GM12878 (cell line): Measurements from ENCODE around the gene EBLN1. TPM values are rescaled to one million over a fixed set of nuclear protein-coding genes. Genes with fewer than 3 reads are reported as not detected.

Experiments used
- ATAC-seq: fragments of 200-7000 bp; cut with Tn5 transposase; 3 replicates; pipeline ENCODE4 v1.9.1; 2020; ENCODE audit warnings: mild to moderate bottlenecking, moderate library complexity
- BruUV-seq: library from RNA; stranded (reverse); fragments of 400-500 nt; replicated peaks from 2 replicates; lab custom pipeline; 2021; lab: Mats Ljungman, UMichigan
- CTCF ChIA-PET: fragments of 300-600 bp; sonication (Branson Sonifier 250); formaldehyde crosslinking; extraction: SDS; loops from one replicate; lab custom pipeline; 2021; ENCODE audit warnings: inconsistent platforms; lab: Yijun Ruan, JAX
- POLR2A ChIA-PET: fragments of 350-600 bp; formaldehyde crosslinking; extraction: SDS; loops from one replicate; lab custom pipeline; 2021; ENCODE audit warnings: inconsistent platforms; lab: Charles Lee
- RAD21 ChIA-PET: fragments of 300-600 bp; sonication (Branson Sonifier 250); formaldehyde crosslinking; loops from one replicate; lab custom pipeline; 2023; ENCODE audit warnings: antibody characterized with exemption; ENCODE audit not compliant: unreplicated experiment; lab: Charles Lee
- SMC1A ChIA-PET: fragments of 300-600 bp; sonication (Branson Sonifier 250); formaldehyde crosslinking; loops from one replicate; lab custom pipeline; 2023; ENCODE audit not compliant: unreplicated experiment, uncharacterized antibody; lab: Charles Lee
- DNase-seq: peaks from one replicate; pipeline ENCODE4 v3.0.0-alpha.2; 2011; ENCODE audit warnings: low read depth, low spot score
- FAIRE-seq: peaks from 3 replicates; lab custom pipeline; 2011; peaks lifted over from hg19 to GRCh38; lab: Jason Lieb, UNC
- H2AFZ ChIP-seq: 2 replicates; pipeline ENCODE4 v1.6.0; 2011; ENCODE audit warnings: low read depth, low read length, control low read depth; ENCODE audit not compliant: control insufficient read depth
- H3K27ac ChIP-seq: 2 replicates; pipeline ENCODE4 v1.5.1; 2011; ENCODE audit warnings: control low read depth; ENCODE audit not compliant: control insufficient read depth, insufficient read depth
- H3K27me3 ChIP-seq, 2 experiments: replicated peaks in 1 of 2; 2 replicates each; pipeline versions ENCODE4 v1.6.0 to v1.6.1; 2011; ENCODE audit warnings: low read length in 1 of 2; ENCODE audit not compliant: control insufficient read depth in 2 of 2, insufficient read depth in 2 of 2
- H3K36me3 ChIP-seq, 2 experiments: 2 replicates each; pipeline ENCODE4 v1.5.1; 2011; ENCODE audit warnings: low read length in 1 of 2; ENCODE audit not compliant: control insufficient read depth in 2 of 2, insufficient read depth in 2 of 2
- H3K4me1 ChIP-seq: 2 replicates; pipeline ENCODE4 v1.6.1; 2011; ENCODE audit warnings: mild to moderate bottlenecking, low read length, moderate library complexity, mixed read lengths; ENCODE audit not compliant: control insufficient read depth, insufficient read depth
- H3K4me2 ChIP-seq: 2 replicates; pipeline ENCODE4 v1.6.0; 2011; ENCODE audit warnings: control low read depth; ENCODE audit not compliant: control insufficient read depth, insufficient read depth
- H3K4me3 ChIP-seq: fragments of 200-600 bp; sonication (generic); 2 replicates; pipeline ENCODE4 v1.5.1; 2016
- H3K79me2 ChIP-seq: 2 replicates; pipeline ENCODE4 v1.6.0; 2011; ENCODE audit warnings: low read length; ENCODE audit not compliant: control insufficient read depth, insufficient read depth
- H3K9ac ChIP-seq: 2 replicates; pipeline ENCODE4 v1.8.0; 2011; ENCODE audit warnings: low read length, control low read depth, mixed read lengths; ENCODE audit not compliant: control insufficient read depth, insufficient read depth
- H3K9me3 ChIP-seq: replicated peaks from 3 replicates; pipeline ENCODE4 v1.5.1; 2011; ENCODE audit warnings: mild to moderate bottlenecking, low read length; ENCODE audit not compliant: control insufficient read depth, insufficient read depth
- H4K20me1 ChIP-seq: 2 replicates; pipeline ENCODE4 v1.6.0; 2011; ENCODE audit not compliant: control insufficient read depth, insufficient read depth
- ATF7 ChIP-seq: fragments of 450-650 bp; IDR thresholded peaks from 2 replicates; pipeline ENCODE4 v1.6.1; 2016; ENCODE audit warnings: low read depth, mild to moderate bottlenecking
- BHLHE40 ChIP-seq, 2 experiments: fragments of 450-650 bp in 1 of 2; IDR thresholded peaks; 2 replicates each; pipeline ENCODE4 v1.6.1; 2011 to 2017; ENCODE audit warnings: low read depth in 2 of 2, borderline replicate concordance in 1 of 2, improper control_type of control experiment in 1 of 2, low read length in 1 of 2, mild to moderate bottlenecking in 1 of 2
- BRCA1 ChIP-seq: IDR thresholded peaks from 2 replicates; pipeline ENCODE4 v1.6.1; 2011; ENCODE audit warnings: low read depth, low read length, improper control_type of control experiment
- EED ChIP-seq: sonication (generic); IDR thresholded peaks from 2 replicates; pipeline ENCODE4 v1.6.1; 2016; ENCODE audit warnings: antibody characterized with exemption, low read depth
- EZH2 ChIP-seq: IDR thresholded peaks from 2 replicates; pipeline ENCODE4 v1.6.1; 2012; ENCODE audit warnings: low read depth, mild to moderate bottlenecking, control low read depth, inconsistent platforms, low read length, borderline replicate concordance; ENCODE audit not compliant: control insufficient read depth
- FOXM1 ChIP-seq: IDR thresholded peaks from 2 replicates; pipeline ENCODE4 v1.6.1; 2012; ENCODE audit warnings: low read depth, mild to moderate bottlenecking, inconsistent platforms, low read length, moderate library complexity
- MXI1 ChIP-seq: fragments of 150-350 bp; IDR thresholded peaks from 2 replicates; pipeline ENCODE4 v1.6.1; 2011; ENCODE audit warnings: low read depth, mild to moderate bottlenecking, inconsistent platforms, low read length, improper control_type of control experiment
- NFIC ChIP-seq: IDR thresholded peaks from 2 replicates; pipeline ENCODE4 v1.6.1; 2012; ENCODE audit warnings: low read depth, mild to moderate bottlenecking, inconsistent platforms, low read length, moderate library complexity
- POLR2AphosphoS5 ChIP-seq: IDR thresholded peaks from 2 replicates; pipeline ENCODE4 v1.6.1; 2011; ENCODE audit warnings: mild to moderate bottlenecking, low read length, inconsistent platforms
- SMAD5 ChIP-seq: IDR thresholded peaks from 2 replicates; pipeline ENCODE4 v1.6.1; 2016; ENCODE audit warnings: antibody characterized with exemption, low read depth
- SPI1 ChIP-seq: IDR thresholded peaks from 2 replicates; pipeline ENCODE4 v1.6.1; 2011; ENCODE audit warnings: low read depth, mild to moderate bottlenecking, low read length, moderate library complexity, borderline replicate concordance; ENCODE audit not compliant: insufficient read depth
- SREBF1 ChIP-seq: IDR thresholded peaks from 2 replicates; pipeline ENCODE4 v1.6.1; 2012; ENCODE audit warnings: mild to moderate bottlenecking, low read length
- SUPT20H ChIP-seq: IDR thresholded peaks from 2 replicates; pipeline ENCODE4 v1.6.1; 2011; ENCODE audit warnings: low read depth, mild to moderate bottlenecking, low read length, moderate library complexity, borderline replicate concordance; ENCODE audit not compliant: control insufficient read depth
- SUZ12 ChIP-seq: fragments of 200-600 bp; sonication (generic); IDR thresholded peaks from one replicate; pipeline ENCODE4 v1.6.1; 2018; ENCODE audit warnings: antibody characterized with exemption, mild to moderate bottlenecking; ENCODE audit not compliant: unreplicated experiment
- YY1 ChIP-seq: IDR thresholded peaks from 2 replicates; pipeline ENCODE4 v1.6.1; 2011; ENCODE audit warnings: low read depth, mild to moderate bottlenecking, low read length
- WGBS: methylation state at CpG from one replicate; pipeline ENCODE4 v1.1.6; 2016; ENCODE audit warnings: low lambda C conversion rate; ENCODE audit not compliant: insufficient replicate concordance, insufficient coverage; ENCODE audit errors: missing lambda C conversion rate; 5-methylcytosine and 5-hydroxymethylcytosine counted together
- in situ Hi-C: fragments of 300-500 bp; cut with MboI; formaldehyde crosslinking; loops from 9 replicates; pipeline ENCODE4 v1.14.3; 2018; ENCODE audit warnings: mixed read lengths
- intact Hi-C: fragments of 100-400 bp; cut with micrococcal nuclease; formaldehyde crosslinking; loops from one replicate; pipeline ENCODE4 v1.14.2; 2022; ENCODE audit not compliant: unreplicated experiment
- polyA plus RNA-seq, 11 experiments: library from polyadenylated mRNA; depleted of rRNA in 4 of 11; unstranded in 6 of 11; stranded (reverse) in 5 of 11; fragments of >200 nt; fragmentation: Nextera tagmentation in 4 of 11; fragmentation: Illumina TruSeq in 1 of 11; extraction: Ambion mirVana in 4 of 11; extraction: Trizol in 1 of 11; gene quantifications; 1 replicate in 1 of 11; 2 replicates in 10 of 11; pipeline versions ENCODE4 v1.2.1 to v1.2.3, GENCODE V29; 2011 to 2016; ENCODE audit warnings: inconsistent platforms in 2 of 11, missing spikeins in 2 of 11, low read depth in 1 of 11
- total RNA-seq, 4 experiments: library from RNA; depleted of rRNA in 3 of 4; stranded (reverse); fragments of >200 nt in 3 of 4; fragmentation: Illumina TruSeq in 1 of 4; extraction: Trizol in 1 of 4; gene quantifications; 2 replicates each; pipeline versions ENCODE4 v1.2.1 to v1.2.3, GENCODE V29; 2013 to 2021
- TF ChIP-seq, protein P1 (sequence below): fragments of 450-650 bp; IDR thresholded peaks from 2 replicates; pipeline ENCODE4 v1.6.1; 2018; ENCODE audit warnings: mild to moderate bottlenecking, low read depth, moderate library complexity; ENCODE audit not compliant: partially characterized antibody
- TF ChIP-seq, protein P2 (sequence below): IDR thresholded peaks from 2 replicates; pipeline ENCODE4 v1.6.1; 2012; ENCODE audit warnings: low read length, inconsistent platforms
- TF ChIP-seq, protein P3 (sequence below): IDR thresholded peaks from 2 replicates; pipeline ENCODE4 v1.6.1; 2011; ENCODE audit warnings: borderline replicate concordance, low read depth, mild to moderate bottlenecking, moderate library complexity, low read length; ENCODE audit not compliant: insufficient read depth, poor library complexity, severe bottlenecking

EBLN1 gene
- total and polyA plus RNA-seq, 10 of the 15 experiments (the other 5 are each of a cell fraction or from before 2014, with no cell fraction given), result not detected

DNA sequence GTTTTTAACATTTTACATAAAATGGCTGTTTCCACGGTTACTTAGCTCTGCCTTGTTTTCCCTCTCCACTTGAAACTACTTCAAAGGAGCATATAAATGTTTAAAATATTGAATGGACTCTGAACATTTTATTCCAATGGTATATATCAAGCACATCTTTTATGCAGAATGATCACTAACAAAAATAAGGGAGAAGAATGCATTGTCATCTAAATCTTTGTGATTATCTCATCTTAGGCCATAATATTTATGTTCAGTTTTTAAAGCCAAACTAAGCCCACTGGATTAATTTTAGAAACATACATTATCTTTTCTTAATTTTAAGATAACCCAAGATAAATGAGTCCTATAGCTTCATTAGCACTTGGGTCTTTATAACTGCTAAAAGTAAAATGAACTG, 13.4 kb upstream of the EBLN1 start:
- H2AFZ ChIP-seq, result no peak overlapping the region
- no peak overlapping the region for H3K27ac ChIP-seq
- SMC1A ChIA-PET, result interaction anchor here (0.8 to 1.0 kb wide), 2 partner anchors 85 to 199 kb away, joined by 3 to 6 read pairs; partner anchors contain the start of gene COMMD3
- no peaks in the 10 kb centered on the region for H4K20me1 ChIP-seq
- no TSS peak for BruUV-seq
- RAD21 ChIA-PET, result interaction anchor here (0.7 kb wide), 1 partner anchor 13 kb away, joined by 3 read pairs; no protein-coding TSS in a partner anchor
- intact Hi-C loops (no loop called here), in situ Hi-C loops (no loop called here)
- no peak overlapping the region for H3K4me3 ChIP-seq
- CTCF ChIA-PET, result interaction anchor here (1.2 kb wide), 1 partner anchor 756 kb away, joined by 3 read pairs; no protein-coding TSS in a partner anchor
- WGBS, result 91% methylated on average over 1 of the region's 1 CpG
- peaks cover 7% of the 10 kb centered on the region; the same call in 1 of the 2 replicates for H3K4me1 ChIP-seq
- H3K79me2 ChIP-seq, result no peaks in the 10 kb centered on the region
- no peaks in the 10 kb centered on the region for H3K36me3 ChIP-seq
- no peak overlapping the region for H3K9ac ChIP-seq
- H3K27me3 ChIP-seq, result no peaks in the 10 kb centered on the region; a peak in 1 of 4 replicates
- H3K4me2 ChIP-seq, result no peak overlapping the region
- FAIRE-seq (no peak), ATAC-seq (no peak), DNase-seq (no peak)
- POLR2A ChIA-PET, result no interaction called here
- TF ChIP-seq, protein P1, sequence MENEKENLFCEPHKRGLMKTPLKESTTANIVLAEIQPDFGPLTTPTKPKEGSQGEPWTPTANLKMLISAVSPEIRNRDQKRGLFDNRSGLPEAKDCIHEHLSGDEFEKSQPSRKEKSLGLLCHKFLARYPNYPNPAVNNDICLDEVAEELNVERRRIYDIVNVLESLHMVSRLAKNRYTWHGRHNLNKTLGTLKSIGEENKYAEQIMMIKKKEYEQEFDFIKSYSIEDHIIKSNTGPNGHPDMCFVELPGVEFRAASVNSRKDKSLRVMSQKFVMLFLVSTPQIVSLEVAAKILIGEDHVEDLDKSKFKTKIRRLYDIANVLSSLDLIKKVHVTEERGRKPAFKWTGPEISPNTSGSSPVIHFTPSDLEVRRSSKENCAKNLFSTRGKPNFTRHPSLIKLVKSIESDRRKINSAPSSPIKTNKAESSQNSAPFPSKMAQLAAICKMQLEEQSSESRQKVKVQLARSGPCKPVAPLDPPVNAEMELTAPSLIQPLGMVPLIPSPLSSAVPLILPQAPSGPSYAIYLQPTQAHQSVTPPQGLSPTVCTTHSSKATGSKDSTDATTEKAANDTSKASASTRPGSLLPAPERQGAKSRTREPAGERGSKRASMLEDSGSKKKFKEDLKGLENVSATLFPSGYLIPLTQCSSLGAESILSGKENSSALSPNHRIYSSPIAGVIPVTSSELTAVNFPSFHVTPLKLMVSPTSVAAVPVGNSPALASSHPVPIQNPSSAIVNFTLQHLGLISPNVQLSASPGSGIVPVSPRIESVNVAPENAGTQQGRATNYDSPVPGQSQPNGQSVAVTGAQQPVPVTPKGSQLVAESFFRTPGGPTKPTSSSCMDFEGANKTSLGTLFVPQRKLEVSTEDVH, result no peak
- no peak for TF ChIP-seq POLR2AphosphoS5
- no peak for TF ChIP-seq NFIC
- TF ChIP-seq FOXM1, result no peak
- TF ChIP-seq BHLHE40 (IDR thresholded peaks at IDR 0.05; ENCODE audit: borderline replicate concordance in 1 of 2, low read depth in 2 of 2, low read length in 1 of 2), result no peak
- TF ChIP-seq, protein P2, sequence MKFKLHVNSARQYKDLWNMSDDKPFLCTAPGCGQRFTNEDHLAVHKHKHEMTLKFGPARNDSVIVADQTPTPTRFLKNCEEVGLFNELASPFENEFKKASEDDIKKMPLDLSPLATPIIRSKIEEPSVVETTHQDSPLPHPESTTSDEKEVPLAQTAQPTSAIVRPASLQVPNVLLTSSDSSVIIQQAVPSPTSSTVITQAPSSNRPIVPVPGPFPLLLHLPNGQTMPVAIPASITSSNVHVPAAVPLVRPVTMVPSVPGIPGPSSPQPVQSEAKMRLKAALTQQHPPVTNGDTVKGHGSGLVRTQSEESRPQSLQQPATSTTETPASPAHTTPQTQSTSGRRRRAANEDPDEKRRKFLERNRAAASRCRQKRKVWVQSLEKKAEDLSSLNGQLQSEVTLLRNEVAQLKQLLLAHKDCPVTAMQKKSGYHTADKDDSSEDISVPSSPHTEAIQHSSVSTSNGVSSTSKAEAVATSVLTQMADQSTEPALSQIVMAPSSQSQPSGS, result no peak
- TF ChIP-seq SUZ12, result no peak
- TF ChIP-seq BRCA1, result no peak
- no peak for TF ChIP-seq MXI1
- TF ChIP-seq SMAD5, result no peak
- TF ChIP-seq EED, result no peak
- no peak for TF ChIP-seq ATF7
- no peak for TF ChIP-seq SPI1
- TF ChIP-seq SREBF1, result no peak
- TF ChIP-seq, protein P3, sequence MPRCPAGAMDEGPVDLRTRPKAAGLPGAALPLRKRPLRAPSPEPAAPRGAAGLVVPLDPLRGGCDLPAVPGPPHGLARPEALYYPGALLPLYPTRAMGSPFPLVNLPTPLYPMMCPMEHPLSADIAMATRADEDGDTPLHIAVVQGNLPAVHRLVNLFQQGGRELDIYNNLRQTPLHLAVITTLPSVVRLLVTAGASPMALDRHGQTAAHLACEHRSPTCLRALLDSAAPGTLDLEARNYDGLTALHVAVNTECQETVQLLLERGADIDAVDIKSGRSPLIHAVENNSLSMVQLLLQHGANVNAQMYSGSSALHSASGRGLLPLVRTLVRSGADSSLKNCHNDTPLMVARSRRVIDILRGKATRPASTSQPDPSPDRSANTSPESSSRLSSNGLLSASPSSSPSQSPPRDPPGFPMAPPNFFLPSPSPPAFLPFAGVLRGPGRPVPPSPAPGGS, result no peak
- TF ChIP-seq SUPT20H, result no peak
- no peak for TF ChIP-seq EZH2
- TF ChIP-seq YY1, result no peak
- no peaks in the 10 kb centered on the region for H3K9me3 ChIP-seq
